ENCODE data around the gene STX7. TPM values are rescaled to one million over a fixed set of nuclear protein-coding genes. Genes with fewer than 3 reads are reported as not detected.

The STX7 gene
- 18.8 to 26.8 TPM (median 22.8 TPM) in 5 replicates for total RNA-seq (2022; extraction: Qiagen RNA extraction; ENCODE audit: low read depth)

GRCh38 chr6:132512638-132513632 lies at the start of gene STX7:
TSS of gene STX7 (minus strand) at chr6:132513116. CDS start at chr6:132503530, 9,586 bp downstream.

GRCh38 chr6:132552372-132552771 lies 39.5 kb upstream of the STX7 start, which contains the start of gene TAAR8:
TSS of gene TAAR8 (plus strand) at chr6:132552672. CDS start at chr6:132552693, 21 bp downstream.

GRCh38 chr6:132537977-132538376 lies 25.1 kb upstream of the STX7 start, which contains the start of gene TAAR9:
TSS of gene TAAR9 (plus strand) at chr6:132538277. CDS start at chr6:132538290, 13 bp downstream.

GRCh38 chr6:132400883-132401617 lies 111.9 kb downstream of the STX7 start, which contains the start of gene MOXD1:
TSS of gene MOXD1 (minus strand) at chr6:132401475. CDS start at chr6:132401426, 49 bp downstream.

Other genes with a start within 250 kb of the STX7 start
- gene MOXD1, start 111.6 kb downstream of the STX7 start, total RNA-seq (2022; extraction: Qiagen RNA extraction; ENCODE audit: low read depth) = 1.1 to 2.3 TPM (median 1.6 TPM) in 5 replicates
- gene TAAR9, start 25.2 kb upstream of the STX7 start, total RNA-seq (2022; extraction: Qiagen RNA extraction; ENCODE audit: low read depth) = not detected in 5 replicates
- not detected in 5 replicates for gene TAAR8, start 39.6 kb upstream of the STX7 start, total RNA-seq (2022; extraction: Qiagen RNA extraction; ENCODE audit: low read depth)
- gene TAAR6, start 57.2 kb upstream of the STX7 start, total RNA-seq (2022; extraction: Qiagen RNA extraction; ENCODE audit: low read depth) = not detected in 5 replicates
- gene TAAR5, start 76.6 kb upstream of the STX7 start, total RNA-seq (2022; extraction: Qiagen RNA extraction; ENCODE audit: low read depth) = not detected in 5 replicates
- gene TAAR2, start 111.2 kb upstream of the STX7 start, total RNA-seq (2022; extraction: Qiagen RNA extraction; ENCODE audit: low read depth) = not detected in 5 replicates
- not detected in 5 replicates for gene TAAR1, start 146.1 kb upstream of the STX7 start, total RNA-seq (2022; extraction: Qiagen RNA extraction; ENCODE audit: low read depth)
- gene VNN1, start 200.9 kb upstream of the STX7 start, total RNA-seq (2022; extraction: Qiagen RNA extraction; ENCODE audit: low read depth) = 0.03 to 0.07 TPM (median 0.05 TPM) in 3 of 5 replicates, not detected in the others
- gene VNN2, start 244.8 kb upstream of the STX7 start, total RNA-seq (2022; extraction: Qiagen RNA extraction; ENCODE audit: low read depth) = 0.10 TPM in 1 of 5 replicates, not detected in the others